WTC11 (cell line): ENCODE measurements around the gene AAGAB. TPM values are rescaled to one million over a fixed set of nuclear protein-coding genes. Genes with fewer than 3 reads are reported as not detected.

ENCODE experiments used
- ATAC-seq: fragments of 200-7000 bp; cut with Tn5 transposase; 2 replicates; pipeline ENCODE4 v1.10.0; 2021; ENCODE audit warnings: mild to moderate bottlenecking, moderate library complexity
- CTCF ChIA-PET: fragments of 300-600 bp; sonication (Branson Sonifier 250); formaldehyde crosslinking; loops from one replicate; lab custom pipeline; 2021; ENCODE audit warnings: antibody characterized with exemption; lab: Charles Lee
- POLR2A ChIA-PET: fragments of 350-600 bp; sonication (Branson Sonifier 250); formaldehyde crosslinking; loops from one replicate; lab custom pipeline; 2021; ENCODE audit warnings: antibody characterized with exemption; lab: Charles Lee
- DNase-seq: peaks from one replicate; pipeline ENCODE4 v3.0.0; 2021; ENCODE audit warnings: low spot score
- H3K27ac Mint-ChIP-seq: 2 replicates; pipeline ENCODE4 v1.8.0; 2021; ENCODE audit warnings: mixed read lengths
- H3K27me3 Mint-ChIP-seq: 2 replicates; pipeline ENCODE4 v1.8.0; 2021; ENCODE audit warnings: low read depth, mild to moderate bottlenecking, moderate library complexity, mixed read lengths
- H3K36me3 Mint-ChIP-seq: 2 replicates; pipeline ENCODE4 v1.8.0; 2021; ENCODE audit warnings: mixed read lengths
- H3K4me1 Mint-ChIP-seq: 2 replicates; pipeline ENCODE4 v1.8.0; 2022; ENCODE audit warnings: mixed read lengths
- H3K4me3 Mint-ChIP-seq: 2 replicates; pipeline ENCODE4 v1.8.0; 2021; ENCODE audit warnings: mild to moderate bottlenecking, moderate library complexity, mixed read lengths
- H3K9me3 Mint-ChIP-seq: 2 replicates; pipeline ENCODE4 v1.8.0; 2021; ENCODE audit warnings: mixed read lengths
- CREM ChIP-seq: sonication (generic); formaldehyde crosslinking; IDR thresholded peaks from 2 replicates; pipeline ENCODE4 v1.8.1; 2022; ENCODE audit warnings: mild to moderate bottlenecking, missing genetic modification reagents, moderate library complexity
- ELF4 ChIP-seq: sonication (generic); formaldehyde crosslinking; IDR thresholded peaks from 2 replicates; pipeline ENCODE4 v1.8.1; 2022; ENCODE audit warnings: low read depth, mild to moderate bottlenecking, moderate library complexity, missing genetic modification reagents
- ETV6 ChIP-seq: sonication (generic); formaldehyde crosslinking; IDR thresholded peaks from 2 replicates; pipeline ENCODE4 v1.8.1; 2022; ENCODE audit warnings: mild to moderate bottlenecking, missing genetic modification reagents
- GRHL2 ChIP-seq: fragments of 250-450 bp; sonication (Bioruptor Pico); IDR thresholded peaks from 2 replicates; pipeline ENCODE4 v1.8.0; 2022; ENCODE audit warnings: mild to moderate bottlenecking, moderate library complexity; ENCODE audit not compliant: insufficient replicate concordance, severe bottlenecking
- JAZF1 ChIP-seq: fragments of 250-450 bp; sonication (Bioruptor Pico); IDR thresholded peaks from 2 replicates; pipeline ENCODE4 v1.9.0; 2021; ENCODE audit warnings: moderate library complexity, mild to moderate bottlenecking, inconsistent platforms
- MAX ChIP-seq: sonication (generic); formaldehyde crosslinking; IDR thresholded peaks from 2 replicates; pipeline ENCODE4 v1.8.0; 2022; ENCODE audit warnings: mild to moderate bottlenecking, missing genetic modification reagents
- MYBL2 ChIP-seq: sonication (generic); formaldehyde crosslinking; IDR thresholded peaks from 2 replicates; pipeline ENCODE4 v1.8.1; 2023; ENCODE audit warnings: mild to moderate bottlenecking, moderate library complexity, missing genetic modification reagents
- NFATC4 ChIP-seq: fragments of 250-450 bp; sonication (Bioruptor Pico); IDR thresholded peaks from 2 replicates; pipeline ENCODE4 v1.9.0; 2021; ENCODE audit warnings: mild to moderate bottlenecking
- NFE2L1 ChIP-seq: sonication (generic); formaldehyde crosslinking; IDR thresholded peaks from 2 replicates; pipeline ENCODE4 v1.8.1; 2023; ENCODE audit warnings: missing genetic modification reagents
- TCF7 ChIP-seq: sonication (generic); formaldehyde crosslinking; IDR thresholded peaks from 2 replicates; pipeline ENCODE4 v1.8.0; 2022; ENCODE audit warnings: mild to moderate bottlenecking, low read depth, missing genetic modification reagents, moderate library complexity
- ZNF121 ChIP-seq: sonication (generic); formaldehyde crosslinking; IDR thresholded peaks from 2 replicates; pipeline ENCODE4 v1.8.0; 2023; ENCODE audit warnings: missing genetic modification reagents
- ZNF263 ChIP-seq: sonication (generic); formaldehyde crosslinking; IDR thresholded peaks from 2 replicates; pipeline ENCODE4 v1.8.1; 2022; ENCODE audit warnings: low read depth, mild to moderate bottlenecking, moderate library complexity, missing genetic modification reagents
- ZNF532 ChIP-seq: fragments of 250-450 bp; sonication (Bioruptor Pico); IDR thresholded peaks from 2 replicates; pipeline ENCODE4 v1.9.0; 2021; ENCODE audit warnings: mild to moderate bottlenecking, borderline replicate concordance
- total RNA-seq: library from RNA; stranded (reverse); gene quantifications from 3 replicates; pipeline ENCODE4 v1.2.3, GENCODE V29; 2021
- TF ChIP-seq, protein P1 (sequence below): fragments of 250-450 bp; sonication (Bioruptor Pico); IDR thresholded peaks from 2 replicates; pipeline ENCODE4 v1.9.0; 2021; ENCODE audit warnings: mild to moderate bottlenecking
- TF ChIP-seq, protein P2 (sequence below): sonication (generic); formaldehyde crosslinking; IDR thresholded peaks from 2 replicates; pipeline ENCODE4 v1.8.1; 2023; ENCODE audit warnings: mild to moderate bottlenecking, missing genetic modification reagents, moderate library complexity
- TF ChIP-seq, protein P3 (sequence below): fragments of 250-450 bp; sonication (Bioruptor Pico); IDR thresholded peaks from 2 replicates; pipeline ENCODE4 v1.9.0; 2021; ENCODE audit warnings: moderate library complexity, mild to moderate bottlenecking, inconsistent platforms, borderline replicate concordance
- TF ChIP-seq, protein P4 (sequence below): sonication (generic); formaldehyde crosslinking; conservative IDR thresholded peaks from 2 replicates; pipeline ENCODE4 v1.8.1; 2023; ENCODE audit warnings: mild to moderate bottlenecking, low read depth, missing genetic modification reagents, moderate library complexity

The AAGAB gene
- total RNA-seq, 1 experiment from 2014 or later: 41.7 TPM

- TF ChIP-seq, protein P1, sequence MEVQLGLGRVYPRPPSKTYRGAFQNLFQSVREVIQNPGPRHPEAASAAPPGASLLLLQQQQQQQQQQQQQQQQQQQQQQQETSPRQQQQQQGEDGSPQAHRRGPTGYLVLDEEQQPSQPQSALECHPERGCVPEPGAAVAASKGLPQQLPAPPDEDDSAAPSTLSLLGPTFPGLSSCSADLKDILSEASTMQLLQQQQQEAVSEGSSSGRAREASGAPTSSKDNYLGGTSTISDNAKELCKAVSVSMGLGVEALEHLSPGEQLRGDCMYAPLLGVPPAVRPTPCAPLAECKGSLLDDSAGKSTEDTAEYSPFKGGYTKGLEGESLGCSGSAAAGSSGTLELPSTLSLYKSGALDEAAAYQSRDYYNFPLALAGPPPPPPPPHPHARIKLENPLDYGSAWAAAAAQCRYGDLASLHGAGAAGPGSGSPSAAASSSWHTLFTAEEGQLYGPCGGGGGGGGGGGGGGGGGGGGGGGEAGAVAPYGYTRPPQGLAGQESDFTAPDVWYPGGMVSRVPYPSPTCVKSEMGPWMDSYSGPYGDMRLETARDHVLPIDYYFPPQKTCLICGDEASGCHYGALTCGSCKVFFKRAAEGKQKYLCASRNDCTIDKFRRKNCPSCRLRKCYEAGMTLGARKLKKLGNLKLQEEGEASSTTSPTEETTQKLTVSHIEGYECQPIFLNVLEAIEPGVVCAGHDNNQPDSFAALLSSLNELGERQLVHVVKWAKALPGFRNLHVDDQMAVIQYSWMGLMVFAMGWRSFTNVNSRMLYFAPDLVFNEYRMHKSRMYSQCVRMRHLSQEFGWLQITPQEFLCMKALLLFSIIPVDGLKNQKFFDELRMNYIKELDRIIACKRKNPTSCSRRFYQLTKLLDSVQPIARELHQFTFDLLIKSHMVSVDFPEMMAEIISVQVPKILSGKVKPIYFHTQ (CRISPR knock-in tag): no peak
- TF ChIP-seq NFATC4 (CRISPR knock-in tag) (no peak), MYBL2 (no peak), GRHL2 (CRISPR knock-in tag) (no peak)
These were observed 13.0 kb upstream of the AAGAB start (continued) for GRCh38 chr15:67267440-67267839.

DNA sequence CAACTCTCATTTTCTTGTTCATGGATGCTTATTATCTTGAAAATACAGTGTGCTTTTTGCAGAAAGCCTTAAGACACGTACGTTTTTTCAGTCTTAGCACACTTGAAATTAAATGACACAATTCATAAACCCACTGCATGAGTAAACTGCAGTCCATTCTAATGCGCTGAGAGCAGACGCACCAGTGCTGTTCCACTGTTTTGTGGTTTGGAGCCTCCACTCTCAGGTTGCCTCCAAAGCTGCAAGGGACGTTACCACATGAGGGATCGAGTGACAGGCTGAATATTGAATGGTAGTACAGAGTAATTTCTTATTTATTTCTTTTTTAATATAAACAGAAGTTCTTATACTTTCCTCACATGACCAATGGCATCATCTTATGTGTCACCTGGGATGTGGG is 12.4 kb upstream of the AAGAB start:
- POLR2A ChIA-PET: no interaction called here
- CTCF ChIA-PET: no interaction called here
- TF ChIP-seq, protein P2, sequence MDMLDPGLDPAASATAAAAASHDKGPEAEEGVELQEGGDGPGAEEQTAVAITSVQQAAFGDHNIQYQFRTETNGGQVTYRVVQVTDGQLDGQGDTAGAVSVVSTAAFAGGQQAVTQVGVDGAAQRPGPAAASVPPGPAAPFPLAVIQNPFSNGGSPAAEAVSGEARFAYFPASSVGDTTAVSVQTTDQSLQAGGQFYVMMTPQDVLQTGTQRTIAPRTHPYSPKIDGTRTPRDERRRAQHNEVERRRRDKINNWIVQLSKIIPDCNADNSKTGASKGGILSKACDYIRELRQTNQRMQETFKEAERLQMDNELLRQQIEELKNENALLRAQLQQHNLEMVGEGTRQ (CRISPR knock-in tag): no peak
- no peak for TF ChIP-seq ZNF121 (CRISPR knock-in tag)
- no peak for TF ChIP-seq ETV6 (CRISPR knock-in tag)
- TF ChIP-seq GRHL2 (CRISPR knock-in tag): no peak
- TF ChIP-seq JAZF1 (CRISPR knock-in tag): no peak
- no peak for TF ChIP-seq TCF7 (CRISPR knock-in tag)
- TF ChIP-seq, protein P3, sequence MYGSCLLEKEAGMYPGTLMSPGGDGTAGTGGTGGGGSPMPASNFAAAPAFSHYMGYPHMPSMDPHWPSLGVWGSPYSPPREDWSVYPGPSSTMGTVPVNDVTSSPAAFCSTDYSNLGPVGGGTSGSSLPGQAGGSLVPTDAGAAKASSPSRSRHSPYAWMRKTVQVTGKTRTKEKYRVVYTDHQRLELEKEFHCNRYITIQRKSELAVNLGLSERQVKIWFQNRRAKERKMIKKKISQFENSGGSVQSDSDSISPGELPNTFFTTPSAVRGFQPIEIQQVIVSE (CRISPR knock-in tag): no peak
- TF ChIP-seq ZNF532 (CRISPR knock-in tag): no peak
- no peak for TF ChIP-seq ZNF263
- TF ChIP-seq MAX: no peak
- no peak for TF ChIP-seq NFE2L1 (CRISPR knock-in tag)
- no peak for TF ChIP-seq CREM (CRISPR knock-in tag)
- TF ChIP-seq, protein P4, sequence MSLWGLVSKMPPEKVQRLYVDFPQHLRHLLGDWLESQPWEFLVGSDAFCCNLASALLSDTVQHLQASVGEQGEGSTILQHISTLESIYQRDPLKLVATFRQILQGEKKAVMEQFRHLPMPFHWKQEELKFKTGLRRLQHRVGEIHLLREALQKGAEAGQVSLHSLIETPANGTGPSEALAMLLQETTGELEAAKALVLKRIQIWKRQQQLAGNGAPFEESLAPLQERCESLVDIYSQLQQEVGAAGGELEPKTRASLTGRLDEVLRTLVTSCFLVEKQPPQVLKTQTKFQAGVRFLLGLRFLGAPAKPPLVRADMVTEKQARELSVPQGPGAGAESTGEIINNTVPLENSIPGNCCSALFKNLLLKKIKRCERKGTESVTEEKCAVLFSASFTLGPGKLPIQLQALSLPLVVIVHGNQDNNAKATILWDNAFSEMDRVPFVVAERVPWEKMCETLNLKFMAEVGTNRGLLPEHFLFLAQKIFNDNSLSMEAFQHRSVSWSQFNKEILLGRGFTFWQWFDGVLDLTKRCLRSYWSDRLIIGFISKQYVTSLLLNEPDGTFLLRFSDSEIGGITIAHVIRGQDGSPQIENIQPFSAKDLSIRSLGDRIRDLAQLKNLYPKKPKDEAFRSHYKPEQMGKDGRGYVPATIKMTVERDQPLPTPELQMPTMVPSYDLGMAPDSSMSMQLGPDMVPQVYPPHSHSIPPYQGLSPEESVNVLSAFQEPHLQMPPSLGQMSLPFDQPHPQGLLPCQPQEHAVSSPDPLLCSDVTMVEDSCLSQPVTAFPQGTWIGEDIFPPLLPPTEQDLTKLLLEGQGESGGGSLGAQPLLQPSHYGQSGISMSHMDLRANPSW (CRISPR knock-in tag): no peak
- TF ChIP-seq ELF4 (CRISPR knock-in tag): no peak
- no peak overlapping the region for H3K27ac Mint-ChIP-seq
- H3K36me3 Mint-ChIP-seq: no peaks in the 10 kb centered on the region
- H3K9me3 Mint-ChIP-seq: peaks cover 7% of the 10 kb centered on the region; the same call in 1 of the 2 replicates
- DNase-seq (no peak), ATAC-seq (no peak)
- H3K4me1 Mint-ChIP-seq: peaks cover 18% of the 10 kb centered on the region
- no peak overlapping the region for H3K4me3 Mint-ChIP-seq
- H3K27me3 Mint-ChIP-seq: no peaks in the 10 kb centered on the region; the same call in 1 of the 2 replicates
